Tibial artery (tissue), 4 donors: ENCODE data around the gene LRRC49.

ENCODE experiments used
- DNase-seq, 2 donors: peaks; one replicate each; pipeline ENCODE4 v3.0.0-alpha.2; 2019
- H3K27ac ChIP-seq, 2 donors: fragments of 200-600 bp; sonication (generic) in 1 of 2; 1 replicate in 1 of 2; 2 replicates in 1 of 2; pipeline ENCODE4 v1.5.1; 2018 to 2019; ENCODE audit warnings: mild to moderate bottlenecking in 1 of 2
- H3K27me3 ChIP-seq, 2 donors: fragments of 200-600 bp; sonication (generic) in 1 of 2; one replicate each; pipeline versions ENCODE4 v1.5.1 to v1.6.0; 2016 to 2019
- H3K36me3 ChIP-seq, 3 donors: fragments of 200-600 bp; sonication (generic) in 2 of 3; one replicate each; pipeline ENCODE4 v1.5.1; 2016 to 2019; ENCODE audit warnings: mild to moderate bottlenecking in 2 of 3
- H3K4me1 ChIP-seq, 4 donors: fragments of 200-600 bp; sonication (generic) in 2 of 4; 1 replicate in 3 of 4; 2 replicates in 1 of 4; pipeline ENCODE4 v1.5.1; 2016 to 2019
- H3K4me3 ChIP-seq, 2 donors: fragments of 200-600 bp; sonication (generic) in 1 of 2; 1 replicate in 1 of 2; 2 replicates in 1 of 2; pipeline ENCODE4 v1.5.1; 2018 to 2019; ENCODE audit warnings: mild to moderate bottlenecking in 2 of 2
- H3K9me3 ChIP-seq, 3 donors: fragments of 200-600 bp; sonication (generic) in 1 of 3; one replicate each; pipeline ENCODE4 v1.5.1; 2016 to 2019
- CTCF ChIP-seq, 2 experiments: fragments of 200-600 bp in 1 of 2; fragments of 450-650 bp in 1 of 2; IDR thresholded peaks; one replicate each; pipeline ENCODE4 v1.5.1; 2017 to 2019; ENCODE audit warnings: antibody characterized with exemption in 2 of 2, mild to moderate bottlenecking in 1 of 2, moderate library complexity in 1 of 2
- intact Hi-C: fragments of 100-400 bp; cut with DNase I; formaldehyde crosslinking; loops from one replicate; pipeline ENCODE4 v1.15.0; 2023; ENCODE audit warnings: low total_unique reads

The LRRC49 gene

GRCh38 chr15:71005895-71006294 is 113.3 kb downstream of the LRRC49 start:
- intact Hi-C loops: no loop called here
- Histone ChIP-seq H3K27me3 (no peaks in the 10 kb centered on the region), H3K36me3 (no peaks in the 10 kb centered on the region), H3K27ac (no peak overlapping the region), H3K4me1 (peaks cover 0 to 23% (median 3%) of the 10 kb centered on the region in 4 donors), H3K9me3 (no peaks in the 10 kb centered on the region), H3K4me3 (no peak overlapping the region)
- no peak for TF ChIP-seq CTCF (IDR thresholded peaks at IDR 0.05)
- no peak for DNase-seq

DNA sequence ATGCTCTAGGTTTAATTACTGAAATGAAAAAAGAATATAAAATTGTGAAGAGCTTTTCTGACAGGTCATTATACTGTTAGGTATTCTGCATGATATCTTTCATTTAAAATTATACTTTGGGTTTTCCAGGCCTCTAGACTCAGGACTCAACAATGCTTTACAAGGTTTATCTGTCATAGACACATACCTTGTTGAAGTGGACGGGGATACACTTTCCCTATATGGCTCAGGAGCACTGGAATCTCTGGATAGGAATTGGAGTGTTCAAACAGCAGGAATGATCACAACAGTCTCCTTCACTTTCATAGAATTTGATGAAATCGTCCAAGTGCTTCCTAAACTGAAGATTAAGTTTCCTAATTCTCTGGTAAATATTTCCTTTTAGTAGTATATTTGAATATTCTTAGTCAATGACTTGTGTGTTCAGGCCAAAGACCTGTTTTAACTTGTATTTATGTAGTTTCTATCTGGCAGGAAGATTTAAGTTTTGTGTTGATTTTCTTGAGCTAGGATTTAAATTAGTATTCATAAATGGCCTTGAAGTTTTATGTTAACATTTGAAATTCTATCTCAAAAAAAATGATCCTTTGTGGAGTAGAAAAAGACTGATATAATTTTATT is 115.7 kb downstream of the LRRC49 start:
- no peaks in the 10 kb centered on the region for H3K36me3 ChIP-seq
- H3K27ac ChIP-seq: no peak overlapping the region
- intact Hi-C loops: no loop called here
- no peak for DNase-seq
- no peaks in the 10 kb centered on the region for H3K27me3 ChIP-seq
- H3K9me3 ChIP-seq: no peaks in the 10 kb centered on the region
- TF ChIP-seq CTCF (IDR thresholded peaks at IDR 0.05): no peak
- H3K4me1 ChIP-seq: peaks cover 0 to 4% (median under 1%) of the 10 kb centered on the region in 4 donors
- H3K4me3 ChIP-seq: no peak overlapping the region

- no peak for TF ChIP-seq CTCF (IDR thresholded peaks at IDR 0.05)
- H3K9me3 ChIP-seq: no peaks in the 10 kb centered on the region
- H3K4me3 ChIP-seq: no peak overlapping the region
- no peaks in the 10 kb centered on the region for H3K4me1 ChIP-seq
- H3K36me3 ChIP-seq: no peaks in the 10 kb centered on the region
- intact Hi-C loops: loop anchor here (10.0 kb wide), 2 partner anchors 104 to 434 kb away; partner anchors contain the start of gene THSD4
- no peaks in the 10 kb centered on the region for H3K27me3 ChIP-seq
- no peak overlapping the region for H3K27ac ChIP-seq
- no peak for DNase-seq
These were observed 117.8 kb downstream of the LRRC49 start for GRCh38 chr15:71010472-71010871.

DNA sequence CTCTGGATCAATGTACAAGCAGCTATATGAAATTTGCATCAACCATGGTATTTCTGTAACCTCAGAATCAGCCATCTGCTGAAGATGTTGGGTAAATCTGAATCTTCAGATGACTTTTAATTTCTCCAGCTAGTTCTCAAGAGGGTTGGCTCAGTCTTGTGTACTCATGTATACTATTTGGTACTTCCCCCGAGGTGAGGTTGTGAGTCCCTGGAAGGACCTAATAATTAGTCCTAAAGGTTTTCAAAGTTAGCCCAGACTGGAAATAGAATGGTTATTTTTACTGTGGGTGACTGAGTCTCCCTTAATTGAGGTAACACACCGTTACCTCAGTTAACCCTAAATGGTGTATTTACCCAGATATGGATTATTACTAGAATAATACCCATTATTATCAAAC is 118.4 kb downstream of the LRRC49 start:
- H3K27me3 ChIP-seq: no peaks in the 10 kb centered on the region
- H3K4me3 ChIP-seq: no peak overlapping the region
- intact Hi-C loops: loop anchor here (10.0 kb wide), 2 partner anchors 104 to 434 kb away; partner anchors contain the start of gene THSD4
- H3K27ac ChIP-seq: no peak overlapping the region
- no peaks in the 10 kb centered on the region for H3K36me3 ChIP-seq
- no peak for TF ChIP-seq CTCF (IDR thresholded peaks at IDR 0.05)
- H3K9me3 ChIP-seq: no peaks in the 10 kb centered on the region
- H3K4me1 ChIP-seq: no peaks in the 10 kb centered on the region
- DNase-seq: no peak

- Histone ChIP-seq H3K27me3 (no peaks in the 10 kb centered on the region), H3K4me1 (no peaks in the 10 kb centered on the region), H3K36me3 (no peaks in the 10 kb centered on the region), H3K9me3 (no peaks in the 10 kb centered on the region), H3K4me3 (no peak overlapping the region), H3K27ac (no peak overlapping the region)
- intact Hi-C loops: loop anchor here (10.0 kb wide), 2 partner anchors 103 to 433 kb away; partner anchors contain the start of gene THSD4
- DNase-seq: no peak
- TF ChIP-seq CTCF (IDR thresholded peaks at IDR 0.05): peak; percentile 80 to 81
These were observed 119.0 kb downstream of the LRRC49 start for GRCh38 chr15:71011503-71012155.
